Stimulated activated CD8-positive, alpha-beta memory T cell treated with anti-CD3 and anti-CD28 coated beads, Interleukin-15, amount 100 ng/mL, for 4 hours (primary cell): Measurements from ENCODE around the gene MED25.
A peak's percentile ranks its signal among the peaks of the same experiment; 100 is the strongest.

Experiments
- DNase-seq, 2 donors: peaks; one replicate each; pipeline ENCODE4 v3.0.0-alpha.2; 2020; ENCODE audit warnings: low read depth in 2 of 2

Gene MED25

DNA sequence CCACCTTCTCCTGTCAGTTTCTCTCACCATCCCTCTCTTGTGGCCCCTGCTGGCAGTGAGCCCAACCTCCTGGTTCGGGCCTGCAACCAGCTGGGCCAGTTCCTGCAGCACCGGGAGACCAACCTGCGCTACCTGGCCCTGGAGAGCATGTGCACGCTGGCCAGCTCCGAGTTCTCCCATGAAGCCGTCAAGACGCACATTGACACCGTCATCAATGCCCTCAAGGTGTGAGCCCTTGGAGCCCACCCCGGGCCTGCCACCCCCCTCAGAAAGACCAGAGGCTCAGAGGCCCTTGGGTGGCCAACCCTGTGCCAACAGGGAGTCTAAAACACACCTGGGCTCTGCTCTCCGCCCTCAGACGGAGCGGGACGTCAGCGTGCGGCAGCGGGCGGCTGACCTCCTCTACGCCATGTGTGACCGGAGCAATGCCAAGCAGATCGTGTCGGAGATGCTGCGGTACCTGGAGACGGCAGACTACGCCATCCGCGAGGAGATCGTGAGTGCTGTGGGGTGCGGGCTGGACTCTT lies 18.8 kb upstream of the MED25 start:
- DNase-seq: no peak

DNA sequence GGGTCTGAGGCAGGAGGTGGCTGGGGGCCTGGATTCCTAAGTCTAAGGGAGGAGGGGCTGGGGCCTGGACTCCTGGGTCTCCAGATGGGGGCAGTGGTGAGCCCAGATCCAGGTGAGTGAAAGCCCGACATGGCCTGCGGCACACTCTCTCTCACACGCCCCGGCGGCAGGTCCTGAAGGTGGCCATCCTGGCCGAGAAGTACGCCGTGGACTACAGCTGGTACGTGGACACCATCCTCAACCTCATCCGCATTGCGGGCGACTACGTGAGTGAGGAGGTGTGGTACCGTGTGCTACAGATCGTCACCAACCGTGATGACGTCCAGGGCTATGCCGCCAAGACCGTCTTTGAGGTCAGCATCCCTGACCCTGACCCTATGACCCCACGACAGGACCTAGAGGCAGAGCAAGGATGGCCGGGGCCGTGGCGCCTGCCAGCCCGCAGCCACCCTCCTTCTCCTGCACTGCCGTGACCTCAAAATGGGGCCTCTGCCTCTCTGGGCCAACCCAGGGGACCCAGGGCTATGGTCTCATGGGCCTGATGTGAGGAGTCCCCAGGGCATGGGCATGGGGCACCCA lies 18.2 kb upstream of the MED25 start:
- DNase-seq: no peak

DNA sequence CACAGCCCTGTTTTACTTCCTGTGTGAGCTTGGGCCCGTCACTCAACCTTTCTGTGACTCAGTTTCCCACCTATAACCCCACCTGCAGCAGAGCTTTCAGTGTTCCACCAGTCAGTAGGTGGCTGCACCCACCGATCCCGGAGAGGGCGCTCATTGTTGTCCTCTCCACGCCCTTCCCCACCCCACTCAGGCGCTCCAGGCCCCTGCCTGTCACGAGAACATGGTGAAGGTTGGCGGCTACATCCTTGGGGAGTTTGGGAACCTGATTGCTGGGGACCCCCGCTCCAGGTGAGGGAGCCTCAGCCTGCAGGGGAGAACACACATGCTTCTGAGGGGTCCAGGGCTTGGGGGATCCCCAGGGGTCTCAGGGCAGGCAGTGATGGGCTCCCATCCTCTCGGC lies 17.3 kb upstream of the MED25 start:
- DNase-seq: no peak

DNA sequence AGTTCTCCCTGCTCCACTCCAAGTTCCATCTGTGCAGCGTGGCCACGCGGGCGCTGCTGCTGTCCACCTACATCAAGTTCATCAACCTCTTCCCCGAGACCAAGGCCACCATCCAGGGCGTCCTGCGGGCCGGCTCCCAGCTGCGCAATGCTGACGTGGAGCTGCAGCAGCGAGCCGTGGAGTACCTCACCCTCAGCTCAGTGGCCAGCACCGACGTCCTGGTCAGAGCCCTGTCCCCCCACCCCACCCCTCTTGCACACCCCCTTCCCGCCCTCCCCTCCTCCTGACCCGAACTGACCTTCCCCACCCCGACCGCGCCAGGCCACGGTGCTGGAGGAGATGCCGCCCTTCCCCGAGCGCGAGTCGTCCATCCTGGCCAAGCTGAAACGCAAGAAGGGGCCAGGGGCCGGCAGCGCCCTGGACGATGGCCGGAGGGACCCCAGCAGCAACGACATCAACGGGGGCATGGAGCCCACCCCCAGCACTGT lies 16.6 kb upstream of the MED25 start:
- no peak for DNase-seq

DNA sequence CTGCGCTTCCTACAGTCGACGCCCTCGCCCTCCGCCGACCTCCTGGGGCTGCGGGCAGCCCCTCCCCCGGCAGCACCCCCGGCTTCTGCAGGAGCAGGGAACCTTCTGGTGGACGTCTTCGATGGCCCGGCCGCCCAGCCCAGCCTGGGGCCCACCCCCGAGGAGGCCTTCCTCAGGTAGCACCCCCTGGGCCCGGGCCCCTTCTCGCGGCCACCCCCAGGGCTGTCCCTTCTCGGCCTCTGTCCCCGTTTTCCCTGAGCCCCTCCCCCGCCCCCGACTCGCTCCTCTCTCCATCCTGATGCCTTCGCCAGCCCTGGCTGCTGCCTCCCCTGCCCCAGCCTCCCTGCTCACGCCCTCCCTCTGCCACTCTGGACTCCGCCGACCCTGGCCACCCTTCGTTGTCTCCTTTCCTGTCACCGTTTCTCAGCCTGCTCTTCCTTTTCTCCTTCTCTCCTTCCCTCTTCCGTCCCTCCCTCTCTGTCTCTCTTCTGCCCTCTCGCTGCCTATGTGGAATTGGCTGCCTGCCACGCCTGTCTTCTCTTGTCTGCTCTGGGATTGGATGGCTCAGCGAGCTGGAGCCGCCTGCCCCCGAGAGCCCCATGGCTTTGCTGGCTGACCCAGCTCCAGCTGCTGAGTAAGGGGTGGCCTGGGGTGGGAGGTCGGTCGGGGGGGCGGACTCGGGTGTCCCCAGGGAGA lies 16.0 kb upstream of the MED25 start:
- no peak for DNase-seq

DNA sequence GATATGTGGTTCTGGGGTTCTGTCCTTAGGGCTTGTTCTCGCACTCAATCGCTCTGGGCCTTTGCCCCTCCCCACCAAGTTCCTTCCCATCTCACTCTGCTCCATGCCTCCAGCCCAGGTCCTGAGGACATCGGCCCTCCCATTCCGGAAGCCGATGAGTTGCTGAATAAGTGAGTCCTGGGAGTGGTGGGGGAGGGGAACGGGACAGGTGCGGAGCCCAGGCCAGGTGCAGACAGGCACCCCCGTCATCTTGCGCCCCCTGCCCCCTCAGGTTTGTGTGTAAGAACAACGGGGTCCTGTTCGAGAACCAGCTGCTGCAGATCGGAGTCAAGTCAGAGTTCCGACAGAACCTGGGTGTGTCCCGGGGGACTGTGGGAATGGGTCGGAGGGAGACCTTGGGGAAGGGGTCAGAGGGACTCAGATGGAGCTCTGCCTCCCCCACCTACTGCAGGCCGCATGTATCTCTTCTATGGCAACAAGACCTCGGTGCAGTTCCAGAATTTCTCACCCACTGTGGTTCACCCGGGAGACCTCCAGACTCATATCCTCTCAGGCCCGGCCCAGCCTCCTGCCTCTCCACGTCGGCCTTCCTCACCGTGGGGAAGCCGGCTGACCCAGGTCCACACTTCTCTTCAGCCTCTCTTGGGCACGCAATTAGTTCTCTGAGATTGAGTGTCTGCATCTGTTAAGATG lies 15.1 kb upstream of the MED25 start:
- no peak for DNase-seq

DNA sequence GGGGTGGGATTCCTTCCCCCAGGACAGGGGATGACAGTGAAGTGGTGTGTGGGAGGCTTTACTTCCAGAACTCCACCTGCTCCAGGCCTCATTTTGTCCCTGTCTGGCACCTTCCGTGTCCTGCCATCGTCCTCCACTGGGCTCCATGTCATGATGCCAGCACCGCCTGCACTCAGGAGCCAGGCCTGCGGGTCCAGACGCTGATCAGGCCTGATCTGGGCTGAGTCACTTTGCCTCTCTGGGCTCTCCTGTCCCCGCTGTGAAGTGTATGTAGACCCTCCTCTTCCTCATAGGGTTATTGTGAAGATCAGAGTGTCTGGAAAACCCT lies 14.6 kb upstream of the MED25 start:
- no peak for DNase-seq

DNA sequence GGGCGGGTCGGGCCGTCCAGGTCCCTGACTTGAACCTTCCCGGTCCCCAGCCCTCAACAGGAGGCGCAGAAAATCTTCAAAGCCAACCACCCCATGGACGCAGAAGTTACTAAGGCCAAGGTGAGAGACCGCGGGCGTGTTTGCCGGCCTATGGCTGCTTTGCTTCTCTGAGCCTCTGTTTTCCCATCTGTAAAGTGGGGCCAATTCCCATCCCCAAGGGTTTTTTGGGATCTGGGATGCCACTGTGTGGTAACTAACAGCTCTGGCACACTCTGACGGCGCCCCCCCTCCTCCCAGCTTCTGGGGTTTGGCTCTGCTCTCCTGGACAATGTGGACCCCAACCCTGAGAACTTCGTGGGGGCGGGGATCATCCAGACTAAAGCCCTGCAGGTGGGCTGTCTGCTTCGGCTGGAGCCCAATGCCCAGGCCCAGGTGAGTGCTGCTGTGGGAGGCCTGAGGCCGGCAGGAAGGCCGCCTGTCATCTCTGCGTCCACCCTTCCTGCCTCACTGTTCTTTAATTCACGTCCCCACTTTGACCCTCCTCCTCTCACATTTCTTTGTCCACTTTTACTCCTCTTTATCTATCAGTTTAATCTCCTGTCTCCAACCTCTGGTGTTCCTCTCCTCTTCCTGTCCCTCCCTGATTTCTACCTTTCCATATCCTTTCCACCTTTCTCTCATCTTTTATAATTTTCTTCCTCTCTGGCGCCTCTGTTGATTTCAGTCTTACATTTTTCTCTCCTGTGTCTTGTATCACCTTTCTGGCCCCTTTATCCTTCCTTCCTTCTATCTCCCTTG lies 12.1 kb upstream of the MED25 start:
- DNase-seq: no peak

DNA sequence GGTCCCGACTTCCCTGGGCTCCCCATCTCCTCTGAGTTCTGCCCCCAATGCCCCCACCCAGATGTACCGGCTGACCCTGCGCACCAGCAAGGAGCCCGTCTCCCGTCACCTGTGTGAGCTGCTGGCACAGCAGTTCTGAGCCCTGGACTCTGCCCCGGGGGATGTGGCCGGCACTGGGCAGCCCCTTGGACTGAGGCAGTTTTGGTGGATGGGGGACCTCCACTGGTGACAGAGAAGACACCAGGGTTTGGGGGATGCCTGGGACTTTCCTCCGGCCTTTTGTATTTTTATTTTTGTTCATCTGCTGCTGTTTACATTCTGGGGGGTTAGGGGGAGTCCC lies 11.5 kb upstream of the MED25 start:
- DNase-seq: no peak

DNA sequence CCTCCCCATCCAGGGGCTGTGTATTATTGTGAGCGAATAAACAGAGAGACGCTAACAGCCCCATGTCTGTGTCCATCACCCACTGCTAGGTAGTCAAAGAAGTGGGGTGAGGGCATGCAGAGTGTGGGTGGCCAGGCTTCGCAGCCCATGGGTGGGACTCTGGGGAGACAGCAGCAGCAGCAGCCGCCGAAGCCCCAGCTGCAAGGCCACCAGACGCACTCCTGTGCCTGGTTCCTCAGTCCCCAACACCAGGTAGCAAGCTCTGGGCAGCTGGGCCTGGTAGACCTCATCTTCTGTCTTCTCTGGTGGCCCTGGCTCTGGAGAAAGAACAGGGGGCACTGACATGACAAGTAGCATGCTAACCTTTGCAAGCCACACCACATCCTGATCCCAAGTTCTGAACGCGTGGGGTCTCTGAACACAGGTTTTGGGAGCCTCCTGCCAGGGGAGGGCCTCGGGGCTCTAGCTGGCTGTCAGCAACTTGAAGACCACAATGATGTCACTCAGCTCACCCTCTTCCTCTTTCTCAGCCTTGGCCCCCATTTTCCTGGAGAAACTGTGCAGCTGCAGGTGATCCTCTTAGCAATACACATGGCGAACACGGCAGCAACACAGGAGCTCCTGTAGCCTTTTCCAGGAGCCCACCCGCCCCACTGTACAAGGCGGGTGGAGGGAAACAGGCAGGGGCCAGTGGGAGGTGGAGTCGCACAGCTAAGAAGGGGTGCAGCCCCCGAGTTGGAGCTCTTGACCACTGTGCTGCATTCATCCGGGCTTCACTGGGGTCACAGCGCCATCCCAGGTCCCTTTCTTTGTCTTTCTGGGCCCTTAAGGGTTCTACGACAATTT lies 10.8 kb upstream of the MED25 start:
- DNase-seq: no peak

DNA sequence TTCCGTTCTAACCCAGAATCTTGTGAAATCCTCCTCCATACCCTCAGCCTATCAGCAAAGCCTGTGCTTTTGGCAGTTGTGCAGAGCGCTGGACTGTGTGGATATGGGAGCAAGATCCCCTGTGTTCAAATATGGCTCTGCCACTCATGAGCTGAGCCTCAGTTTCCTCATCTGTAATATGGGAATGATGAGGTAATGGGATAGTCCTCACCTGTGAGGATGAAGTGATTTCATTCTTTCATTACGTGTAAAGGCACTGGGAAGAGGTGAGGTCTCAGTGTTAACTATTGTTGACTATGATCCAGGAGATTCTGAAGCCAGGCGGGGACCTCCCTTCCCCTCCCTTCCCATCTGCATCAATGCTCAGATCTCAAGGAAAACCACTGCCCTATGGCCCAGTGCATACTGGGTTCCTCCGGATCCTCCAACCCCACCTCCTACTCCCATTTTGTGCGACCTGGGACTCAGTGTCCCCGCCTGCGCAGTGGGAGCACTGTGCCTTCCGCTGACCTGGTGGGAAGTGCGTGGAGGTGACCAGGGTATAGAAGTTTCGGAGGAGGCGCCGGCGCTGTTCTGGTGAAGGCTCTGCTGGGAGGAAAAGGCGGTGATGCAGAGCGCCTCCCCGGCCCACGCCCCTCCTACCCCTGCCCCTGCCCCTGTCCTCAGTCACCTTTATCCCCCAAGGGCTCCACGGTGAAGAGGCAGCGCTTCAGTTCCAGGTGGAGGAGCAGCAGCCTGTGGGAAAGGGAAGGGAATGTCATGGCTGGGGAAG lies 10.0 kb upstream of the MED25 start:
- no peak for DNase-seq

DNA sequence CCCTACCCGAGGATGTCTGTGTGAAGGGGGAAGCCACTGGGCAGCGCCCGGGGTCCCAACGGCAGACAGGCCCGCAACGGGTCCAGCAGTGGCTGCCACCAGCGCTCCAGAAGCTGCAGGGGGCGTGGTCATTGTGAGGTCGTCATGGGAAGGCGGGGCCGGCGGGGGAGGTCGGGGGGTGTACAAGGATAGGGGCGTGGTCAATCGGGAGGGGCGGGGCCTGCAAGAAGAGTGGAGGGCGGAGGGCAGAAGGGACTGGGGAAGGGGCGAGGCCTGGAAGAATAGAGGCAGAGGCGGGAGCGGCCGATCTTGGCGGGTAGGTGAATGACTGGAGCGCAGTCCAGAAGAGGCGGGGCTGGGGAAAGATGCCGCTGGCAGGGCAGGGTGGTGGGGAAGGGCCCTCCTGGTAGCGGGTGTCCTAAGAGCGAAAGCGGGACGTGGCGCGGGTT lies 9.4 kb upstream of the MED25 start:
- peak; percentile 52 to 65 for DNase-seq

DNA sequence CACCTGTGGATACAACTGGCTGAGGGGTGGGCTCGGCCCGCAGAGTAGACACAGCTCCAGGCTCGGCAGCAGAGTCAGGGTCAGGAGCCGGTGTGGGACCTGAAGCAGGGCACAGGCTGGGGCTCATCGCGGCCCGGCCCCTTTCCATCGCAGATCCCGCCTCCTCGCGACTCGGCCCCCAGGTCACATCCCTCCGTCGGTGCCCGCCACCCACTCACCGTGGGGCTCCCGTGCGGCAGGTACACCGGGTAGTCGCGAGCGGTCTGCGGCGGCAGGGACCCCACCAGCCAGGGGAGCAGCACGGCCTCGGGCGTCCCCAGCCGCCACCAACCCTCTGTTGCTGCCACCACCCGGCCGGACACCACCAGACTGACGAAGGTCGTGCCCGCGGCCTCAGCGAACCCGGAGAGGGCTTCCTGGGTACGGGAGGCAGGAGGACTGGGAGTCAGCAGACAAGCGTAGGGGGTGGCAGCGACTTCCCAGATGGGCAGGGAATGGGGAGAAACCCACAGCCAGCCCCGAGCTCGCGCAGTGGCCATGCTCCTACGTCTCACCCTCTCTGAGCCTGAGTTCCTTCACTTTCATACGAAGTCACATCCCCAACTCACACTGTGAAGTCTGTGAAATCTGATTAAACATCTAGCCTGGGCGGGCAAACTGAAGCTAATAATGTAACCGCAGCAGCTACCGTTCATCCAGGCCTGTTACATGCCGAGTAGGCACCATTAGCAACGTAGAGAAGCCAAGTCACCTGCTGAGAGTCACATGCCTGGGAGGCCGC lies 8.7 kb upstream of the MED25 start:
- peak in 1 of 2 donors; percentile 21 for DNase-seq

DNA sequence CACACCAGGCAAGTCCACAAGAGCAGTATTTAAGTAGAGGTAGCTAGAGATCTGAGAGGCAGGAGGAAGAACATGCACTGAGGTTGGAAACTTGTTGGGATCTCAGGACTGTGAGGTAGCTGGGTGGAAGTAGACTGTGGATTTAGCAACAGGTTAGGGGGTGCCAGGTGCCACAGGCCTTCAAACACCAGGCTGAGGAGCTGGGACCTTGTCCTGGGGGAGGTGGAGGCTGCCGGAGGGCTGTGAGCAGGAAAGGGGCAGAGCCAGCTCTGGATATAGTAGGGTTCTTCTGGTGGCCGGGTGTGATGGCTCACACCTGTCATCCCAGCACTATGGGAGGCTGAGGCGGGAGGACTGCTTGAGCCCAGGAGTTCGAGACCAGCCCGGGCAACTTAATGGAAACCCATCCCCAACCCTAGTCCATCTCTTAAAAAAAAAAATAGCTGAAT lies 8.1 kb upstream of the MED25 start:
- no peak for DNase-seq

DNA sequence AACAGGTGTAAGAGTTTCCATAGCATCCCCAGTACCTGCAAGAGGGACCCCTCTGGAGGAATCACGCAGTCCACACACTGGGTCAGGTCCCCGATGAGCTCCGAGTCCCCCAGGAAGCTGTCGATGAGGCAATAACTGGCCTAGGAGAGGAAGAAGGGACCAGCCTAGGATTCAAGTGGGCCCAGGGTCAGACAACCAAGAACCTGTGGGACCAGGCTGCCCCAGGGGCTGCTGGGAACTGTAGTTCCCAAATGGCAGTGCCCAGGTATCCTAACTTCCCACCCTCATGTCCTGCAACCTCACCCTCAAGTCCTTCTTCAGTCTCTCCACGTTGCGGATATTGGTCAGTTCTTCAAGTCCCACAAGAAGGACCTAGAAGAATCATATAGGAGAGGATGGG lies 6.8 kb upstream of the MED25 start:
- no peak for DNase-seq

DNA sequence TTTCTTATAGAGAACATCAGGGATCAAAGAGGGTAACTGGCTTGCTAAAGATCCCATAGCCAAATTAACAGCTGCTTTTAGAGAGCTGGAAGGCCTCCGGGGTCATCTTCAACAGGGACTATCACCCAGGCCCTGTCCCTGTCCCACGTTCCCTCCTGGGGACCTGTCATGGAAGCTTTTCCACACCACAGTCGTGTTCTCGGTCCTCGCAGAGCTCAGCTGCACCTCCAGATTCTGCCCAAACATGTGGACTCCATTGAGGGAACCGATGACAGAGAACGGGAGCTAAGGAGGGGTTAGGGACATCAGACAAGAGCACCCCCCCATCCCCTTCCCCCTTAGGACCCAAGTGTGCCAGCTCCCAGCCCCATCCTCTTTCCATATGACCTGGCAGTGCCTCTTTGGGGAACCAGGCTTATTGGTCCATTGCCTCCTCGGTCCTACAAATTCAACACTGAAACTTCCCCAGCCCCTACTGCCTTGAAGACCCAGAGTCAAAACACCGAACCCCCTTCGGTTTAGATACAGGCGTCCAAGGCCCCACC lies 5.6 kb upstream of the MED25 start:
- DNase-seq: no peak

DNA sequence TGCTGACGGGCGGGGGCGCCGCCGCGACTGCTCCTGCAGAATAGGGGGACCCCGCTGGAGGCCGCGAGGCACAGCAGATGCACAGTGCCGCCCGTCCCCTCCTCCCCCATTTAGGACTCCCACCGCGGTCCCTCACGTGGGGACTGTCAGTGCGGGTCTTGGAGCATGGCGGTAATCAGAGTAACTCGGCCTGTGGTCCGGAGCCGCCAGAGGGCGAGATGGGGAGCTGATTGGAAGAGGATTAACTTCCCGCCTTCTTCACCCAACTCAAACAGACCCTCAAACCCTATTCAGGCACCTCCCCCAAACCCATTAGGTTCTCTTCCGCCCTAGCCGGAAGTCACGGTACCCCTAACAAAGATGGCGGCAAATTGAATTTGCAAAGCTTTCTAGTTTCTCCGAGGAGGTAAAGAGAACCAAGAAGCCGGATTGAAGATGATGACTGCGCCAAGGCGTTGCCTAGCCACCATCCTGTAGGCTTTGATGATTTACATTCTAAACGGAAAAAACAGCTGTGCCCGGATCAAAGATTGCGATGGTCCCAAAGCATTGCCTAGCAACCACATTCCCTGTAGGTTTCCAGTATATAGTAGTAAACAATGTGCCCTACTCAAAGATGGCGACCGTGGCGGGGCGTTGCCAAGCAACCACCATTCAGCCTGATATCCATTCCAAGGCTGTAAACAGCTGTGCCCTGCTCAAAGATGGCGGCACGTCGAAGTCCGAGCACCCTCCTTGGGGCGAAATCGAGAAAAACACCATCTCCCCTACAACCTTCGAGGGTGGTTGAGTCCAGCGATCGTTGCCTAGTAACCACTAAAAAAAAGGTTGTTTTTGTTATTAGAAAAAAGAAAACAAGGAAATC lies 4.9 kb upstream of the MED25 start, which contains the start of gene FUZ:
Gene FUZ, minus strand, starts transcription at position 296 of the 865 bp plus-strand sequence. Its CDS starts 186 bp downstream, at position 110.
- peak; percentile 75 to 89 for DNase-seq

DNA sequence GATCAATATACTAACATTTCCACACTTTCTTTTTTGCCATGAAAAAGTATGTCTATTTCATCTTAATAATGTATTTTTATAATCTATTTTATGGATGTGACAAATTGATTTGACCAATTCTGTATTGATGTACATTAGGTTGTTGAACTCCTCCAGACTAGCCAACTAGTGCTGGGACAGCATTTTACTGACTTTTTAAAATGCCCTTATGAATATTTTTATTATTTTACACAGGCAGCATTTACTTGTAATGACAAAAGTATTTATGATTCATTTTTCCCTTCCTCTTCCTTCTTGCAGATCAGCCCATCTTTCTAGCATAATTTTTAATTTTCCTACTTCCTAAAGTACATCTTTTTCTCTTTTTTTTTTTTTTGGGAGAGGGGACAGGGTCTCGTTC lies 4.1 kb upstream of the MED25 start:
- no peak for DNase-seq
